H1 (cell line): ENCODE results near the gene SULF2. TPM values are rescaled to one million over a fixed set of nuclear protein-coding genes. Genes with fewer than 3 reads are reported as not detected.

Experiments
- CTCF ChIA-PET: fragments of 300-600 bp; sonication (Branson Sonifier 250); formaldehyde crosslinking; loops from one replicate; lab custom pipeline; 2021; ENCODE audit not compliant: partially characterized antibody; lab: Charles Lee
- POLR2A ChIA-PET: fragments of 300-600 bp; sonication (Branson Sonifier 250); formaldehyde crosslinking; loops from one replicate; lab custom pipeline; 2021; ENCODE audit warnings: inconsistent platforms; ENCODE audit not compliant: partially characterized antibody; lab: Charles Lee
- DNase-seq, 2 experiments: peaks; one replicate each; pipeline versions ENCODE4 v3.0.0 to v3.0.0-alpha.2; 2010 to 2022; ENCODE audit warnings: low spot score in 2 of 2, low read depth in 1 of 2, mixed read lengths in 1 of 2
- FAIRE-seq: peaks from 2 replicates; lab custom pipeline; 2011; peaks lifted over from hg19 to GRCh38; lab: Jason Lieb, UNC
- H2AFZ ChIP-seq: 2 replicates; pipeline ENCODE4 v1.8.1; 2012; ENCODE audit warnings: low read length, inconsistent platforms
- H2AK5ac ChIP-seq: 2 replicates; pipeline ENCODE4 v1.6.1; 2013; ENCODE audit warnings: low read depth, low read length
- H2BK120ac ChIP-seq: replicated peaks from 2 replicates; pipeline ENCODE3; 2013; ENCODE audit warnings: low read depth, low read length, inconsistent platforms
- H2BK12ac ChIP-seq: 2 replicates; pipeline ENCODE4 v1.6.1; 2013; ENCODE audit warnings: low read depth, low read length
- H2BK15ac ChIP-seq: 2 replicates; pipeline ENCODE4 v1.6.1; 2013; ENCODE audit warnings: low read length
- H2BK20ac ChIP-seq: 2 replicates; pipeline ENCODE4 v1.6.1; 2013; ENCODE audit warnings: low read length
- H2BK5ac ChIP-seq: 2 replicates; pipeline ENCODE4 v1.6.1; 2013; ENCODE audit warnings: low read depth, low read length
- H3K14ac ChIP-seq: 2 replicates; pipeline ENCODE4 v1.6.1; 2013; ENCODE audit warnings: inconsistent platforms; ENCODE audit not compliant: insufficient read length
- H3K18ac ChIP-seq: 2 replicates; pipeline ENCODE4 v1.6.1; 2013; ENCODE audit warnings: low read length; ENCODE audit errors: extremely low read depth
- H3K23ac ChIP-seq: 2 replicates; pipeline ENCODE4 v1.6.1; 2013; ENCODE audit warnings: inconsistent platforms; ENCODE audit not compliant: insufficient read length
- H3K23me2 ChIP-seq: 2 replicates; pipeline ENCODE4 v1.6.1; 2013; ENCODE audit warnings: low read depth, low read length
- H3K27ac ChIP-seq: 2 replicates; pipeline ENCODE4 v1.6.1; 2011; ENCODE audit warnings: low read depth, low read length, inconsistent platforms
- H3K27me3 ChIP-seq, 4 experiments: replicated peaks in 1 of 4; 1 replicate in 1 of 4; 2 replicates in 3 of 4; pipeline versions ENCODE4 v1.6.1 to v1.8.1; 2011 to 2013; ENCODE audit warnings: low read length in 3 of 4, mild to moderate bottlenecking in 3 of 4, inconsistent platforms in 2 of 4, mixed read lengths in 2 of 4, moderate library complexity in 1 of 4; ENCODE audit not compliant: control insufficient read depth in 3 of 4, insufficient read depth in 3 of 4; ENCODE audit errors: extremely low read depth in 1 of 4
- H3K36me3 ChIP-seq, 4 experiments: 2 replicates each; pipeline versions ENCODE4 v1.6.1 to v1.8.1; 2011 to 2013; ENCODE audit warnings: mild to moderate bottlenecking in 4 of 4, low read length in 3 of 4, moderate library complexity in 2 of 4, control low read depth in 1 of 4, inconsistent platforms in 1 of 4; ENCODE audit not compliant: insufficient read depth in 4 of 4, control insufficient read depth in 2 of 4
- H3K4ac ChIP-seq: replicated peaks from 2 replicates; pipeline ENCODE3; 2013; ENCODE audit warnings: low read length, low read depth, mixed read lengths, inconsistent platforms; ENCODE audit not compliant: insufficient read length
- H3K4me1 ChIP-seq, 4 experiments: replicated peaks in 1 of 4; 1 replicate in 1 of 4; 2 replicates in 3 of 4; pipeline versions ENCODE4 v1.6.1 to v1.8.1; 2011 to 2013; ENCODE audit warnings: low read length in 3 of 4, inconsistent platforms in 2 of 4, mixed read lengths in 1 of 4; ENCODE audit not compliant: insufficient read depth in 4 of 4, control insufficient read depth in 3 of 4
- H3K4me2 ChIP-seq, 2 experiments: 2 replicates each; pipeline versions ENCODE4 v1.6.1 to v1.8.1; 2011 to 2013; ENCODE audit warnings: low read depth in 2 of 2, low read length in 2 of 2, control low read depth in 1 of 2, inconsistent platforms in 1 of 2, mild to moderate bottlenecking in 1 of 2; ENCODE audit not compliant: insufficient read depth in 1 of 2
- H3K4me3 ChIP-seq, 4 experiments: fragments of 200-600, 300-600 bp in 1 of 4; sonication (generic), shearing (Covaris generic), sonication (Bioruptor Twin) in 1 of 4; 2 replicates each; pipeline versions ENCODE4 v1.5.1 to v1.8.1; 2011 to 2016; ENCODE audit warnings: low read length in 4 of 4, low read depth in 3 of 4, control low read depth in 2 of 4, inconsistent platforms in 2 of 4, mild to moderate bottlenecking in 2 of 4, mixed read lengths in 1 of 4, moderate library complexity in 1 of 4; ENCODE audit not compliant: insufficient read depth in 2 of 4; ENCODE audit errors: extremely low read depth in 1 of 4
- H3K56ac ChIP-seq: replicated peaks from 2 replicates; pipeline ENCODE3; 2013; ENCODE audit warnings: low read depth, mild to moderate bottlenecking, mixed read lengths, low read length, inconsistent platforms; ENCODE audit not compliant: insufficient read length
- H3K79me1 ChIP-seq: 2 replicates; pipeline ENCODE4 v1.6.1; 2013; ENCODE audit warnings: low read depth, low read length, control low read depth
- H3K79me2 ChIP-seq, 2 experiments: 2 replicates each; pipeline versions ENCODE4 v1.6.1 to v1.8.1; 2012 to 2013; ENCODE audit warnings: low read length in 2 of 2, mild to moderate bottlenecking in 2 of 2, inconsistent platforms in 1 of 2; ENCODE audit not compliant: insufficient read depth in 2 of 2, control insufficient read depth in 1 of 2
- H3K9ac ChIP-seq, 4 experiments: replicated peaks in 1 of 4; 1 replicate in 1 of 4; 2 replicates in 3 of 4; pipeline versions ENCODE4 v1.6.1 to v1.8.1; 2011 to 2013; ENCODE audit warnings: low read depth in 3 of 4, low read length in 3 of 4, control low read depth in 2 of 4, mild to moderate bottlenecking in 2 of 4, moderate library complexity in 2 of 4, inconsistent platforms in 1 of 4; ENCODE audit errors: extremely low read depth in 1 of 4
- H3K9me3 ChIP-seq, 2 experiments: 2 replicates each; pipeline versions ENCODE4 v1.6.1 to v1.8.1; 2012 to 2013; ENCODE audit warnings: mild to moderate bottlenecking in 2 of 2, moderate library complexity in 2 of 2, control low read depth in 1 of 2, inconsistent platforms in 1 of 2, low read depth in 1 of 2, low read length in 1 of 2, mixed read lengths in 1 of 2; ENCODE audit not compliant: insufficient read depth in 2 of 2
- H4K20me1 ChIP-seq, 2 experiments: replicated peaks in 1 of 2; 2 replicates each; pipeline versions ENCODE3 to v1.8.1; 2011 to 2013; ENCODE audit warnings: inconsistent platforms in 2 of 2, low read length in 2 of 2, mild to moderate bottlenecking in 1 of 2; ENCODE audit not compliant: insufficient read depth in 2 of 2, control insufficient read depth in 1 of 2
- H4K5ac ChIP-seq: 2 replicates; pipeline ENCODE4 v1.6.1; 2013; ENCODE audit warnings: low read length, low read depth, mixed read lengths, inconsistent platforms; ENCODE audit not compliant: insufficient read length
- H4K8ac ChIP-seq: 2 replicates; pipeline ENCODE4 v1.8.0; 2013; ENCODE audit warnings: mild to moderate bottlenecking, moderate library complexity, low read length, inconsistent platforms; ENCODE audit not compliant: insufficient read depth; ENCODE audit errors: extremely low read depth
- H4K91ac ChIP-seq: replicated peaks from 2 replicates; pipeline ENCODE3; 2013; ENCODE audit warnings: low read length, mixed read lengths, inconsistent platforms; ENCODE audit not compliant: insufficient read length
- CBX5 ChIP-seq: fragments of 300-800, 300-1000 bp; sonication (generic); IDR thresholded peaks from 2 replicates; pipeline ENCODE4 v1.7.1; 2016; ENCODE audit warnings: antibody characterized with exemption, low read length, low read depth
- JUND ChIP-seq: IDR thresholded peaks from 2 replicates; pipeline ENCODE4 v1.6.1; 2011; ENCODE audit warnings: mild to moderate bottlenecking, improper control_type of control experiment, low read length
- KDM5A ChIP-seq: fragments of 200-600 bp; IDR thresholded peaks from 2 replicates; pipeline ENCODE4 v1.7.1; 2012; ENCODE audit warnings: mild to moderate bottlenecking, low read length, inconsistent platforms, mixed read lengths
- RXRA ChIP-seq: IDR thresholded peaks from 2 replicates; pipeline ENCODE4 v1.6.1; 2011; ENCODE audit warnings: low read depth, mild to moderate bottlenecking, low read length, moderate library complexity; ENCODE audit not compliant: insufficient read depth
- TBP ChIP-seq: IDR thresholded peaks from 2 replicates; pipeline ENCODE4 v1.6.1; 2011; ENCODE audit warnings: low read depth, low read length, improper control_type of control experiment
- TEAD4 ChIP-seq: IDR thresholded peaks from 2 replicates; pipeline ENCODE4 v1.6.1; 2012; ENCODE audit warnings: low read depth, low read length, inconsistent platforms, mixed read lengths
- YY1 ChIP-seq: IDR thresholded peaks from 2 replicates; pipeline ENCODE4 v1.6.1; 2011; ENCODE audit warnings: low read depth, mild to moderate bottlenecking, low read length
- WGBS, 2 experiments: shearing (Covaris generic) in 1 of 2; methylation state at CpG; one replicate each; pipeline versions ENCODE4 v1.1.6 to v1.1.7; 2013 to 2015; ENCODE audit warnings: low lambda C conversion rate in 2 of 2, mixed read lengths in 2 of 2, inconsistent platforms in 1 of 2, low coverage in 1 of 2, missing lambda C conversion rate in 1 of 2; ENCODE audit not compliant: insufficient replicate concordance in 2 of 2, insufficient coverage in 1 of 2, insufficient read length in 1 of 2; ENCODE audit errors: extremely low coverage in 1 of 2, missing lambda C conversion rate in 1 of 2; 5-methylcytosine and 5-hydroxymethylcytosine counted together
- polyA plus RNA-seq, 7 experiments: library from polyadenylated mRNA; depleted of rRNA in 3 of 7; stranded (reverse) in 5 of 7; unstranded in 2 of 7; fragments of >200 nt in 5 of 7; fragments of 200-250 nt in 2 of 7; gene quantifications; 1 replicate in 5 of 7; 2 replicates in 1 of 7; 4 replicates in 1 of 7; pipeline versions ENCODE4 v1.2.1 to v1.2.3, GENCODE V29; 2011 to 2013; ENCODE audit warnings: missing spikeins in 2 of 7, mixed read lengths in 2 of 7
- total RNA-seq: library from RNA; stranded (reverse); fragmentation: NEBNext Ultra II Directional; extraction: Animal tissue kit (Norgen Biotek cat#: 25700); gene quantifications from 2 replicates; pipeline ENCODE4 v1.2.1, GENCODE V29; 2021

The SULF2 gene
- total and polyA plus RNA-seq, 2 of the 8 experiments (the other 6 are each of a cell fraction or from before 2014, with no cell fraction given): 15.7 to 28.2 TPM

GRCh38 chr20:47664068-47664437, 121.2 kb downstream of the SULF2 start:
- TF ChIP-seq RXRA: no peak
- no peak for TF ChIP-seq KDM5A
- TF ChIP-seq TEAD4: no peak
- no peak for TF ChIP-seq TBP
- TF ChIP-seq YY1: no peak
- no peak for TF ChIP-seq JUND
- TF ChIP-seq CBX5: no peak
- Histone ChIP-seq H2BK120ac (no peak overlapping the region), H4K20me1 (no peaks in the 10 kb centered on the region), H3K9me3 (no peaks in the 10 kb centered on the region), H3K9ac (no peak overlapping the region), H3K27ac (no peak overlapping the region), H2AK5ac (no peak overlapping the region), H3K56ac (no peak overlapping the region), H3K79me1 (no peaks in the 10 kb centered on the region), H3K23ac (no peak overlapping the region), H4K91ac (no peak overlapping the region), H3K4me2 (no peak overlapping the region), H2BK12ac (no peak overlapping the region), H4K8ac (no peak overlapping the region), H2BK15ac (no peak overlapping the region), H3K36me3 (peaks cover 0 to 3% (median 0%) of the 10 kb centered on the region in 4 experiments; a peak in 2 of 8 replicates), H2BK5ac (0 out of 2 replicates have a peak overlapping the region, but pooled peaks have one; percentile 18), H3K14ac (no peak overlapping the region), H4K5ac (no peak overlapping the region), H3K23me2 (no peaks in the 10 kb centered on the region), H2BK20ac (no peak overlapping the region), H2AFZ (no peak overlapping the region), H3K4ac (no peak overlapping the region), H3K4me3 (no peak overlapping the region), H3K79me2 (no peaks in the 10 kb centered on the region), H3K27me3 (no peaks in the 10 kb centered on the region), H3K18ac (peak overlapping the region; percentile 39; the same call in 1 of the 2 replicates), H3K4me1 (peaks cover 0 to 4% (median 1%) of the 10 kb centered on the region in 4 experiments; a peak in 4 of 7 replicates)
- FAIRE-seq (no peak), DNase-seq (no peak)
- ChIA-PET CTCF (interaction anchor here (0.5 to 8.2 kb wide), 38 partner anchors 8 to 960 kb away, joined by 3 to 92 read pairs (median 4); partner anchors contain the start of gene NCOA3), POLR2A (interaction anchor here (1.0 to 1.2 kb wide), 2 partner anchors 11 to 956 kb away, joined by 3 to 4 read pairs; no protein-coding TSS in a partner anchor)
- WGBS, 2 experiments: 94% methylated on average over 2 of the region's 2 CpGs; no CpG with 5 or more reads in 1 of the 2 experiments
